Testis (tissue), 2 donors: ENCODE results near the gene GPR157.

Experiments
- CTCF ChIP-seq, 3 experiments: fragments of 450-650 bp in 2 of 3; fragments of 200-600 bp in 1 of 3; sonication (generic) in 1 of 3; IDR thresholded peaks; one replicate each; pipeline ENCODE4 v1.5.1; 2016 to 2019; ENCODE audit warnings: antibody characterized with exemption in 3 of 3, mild to moderate bottlenecking in 2 of 3, moderate library complexity in 1 of 3
- POLR2A ChIP-seq: fragments of 450-650 bp; IDR thresholded peaks from one replicate; pipeline ENCODE4 v1.6.1; 2017; ENCODE audit warnings: antibody characterized with exemption, mild to moderate bottlenecking, moderate library complexity

DNA sequence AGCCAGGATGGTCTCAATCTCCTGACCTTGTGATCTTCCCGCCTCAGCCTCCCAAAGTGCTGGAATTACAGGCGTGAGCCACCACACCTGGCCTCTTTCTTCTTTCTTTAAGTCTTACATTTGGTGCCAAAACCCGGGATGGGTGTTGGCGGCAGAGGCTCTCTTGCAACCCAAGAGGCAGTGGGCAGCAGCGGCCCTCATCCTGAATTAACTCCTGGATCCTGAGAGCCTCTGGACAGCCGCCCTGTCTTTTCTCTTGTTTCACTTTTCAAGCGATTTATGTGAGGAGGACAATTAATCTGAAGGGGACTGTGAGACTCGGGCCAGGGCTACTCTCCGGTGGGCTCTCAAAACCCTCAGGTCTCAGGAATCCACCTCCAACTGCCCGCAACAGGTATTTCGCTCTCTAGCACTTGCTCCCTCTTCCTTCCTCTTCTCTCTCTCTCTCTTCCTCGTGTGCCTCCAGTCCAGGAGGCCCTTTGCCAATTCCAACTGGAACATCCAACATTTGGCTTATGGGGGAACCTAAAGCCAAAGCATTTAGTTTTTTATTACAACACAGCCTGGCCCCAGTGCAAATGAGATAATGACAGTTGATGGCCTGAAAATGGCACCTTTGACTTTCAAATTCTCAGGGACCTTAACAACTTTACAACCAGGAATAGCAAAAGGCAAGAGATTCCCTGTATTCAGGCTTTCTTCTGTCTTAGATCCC is 41.3 kb downstream of the GPR157 start:
- TF ChIP-seq POLR2A (no peak), CTCF (IDR thresholded peaks at IDR 0.05) (no peak)
